OCI-M2 (cell line): ENCODE measurements around the gene FAM111A.

Experiments used
- DNase-seq: peaks from one replicate; lab custom pipeline; 2025; ENCODE audit not compliant: unreplicated experiment; lab: John Stamatoyannopoulos, UW

FAM111A gene

DNA sequence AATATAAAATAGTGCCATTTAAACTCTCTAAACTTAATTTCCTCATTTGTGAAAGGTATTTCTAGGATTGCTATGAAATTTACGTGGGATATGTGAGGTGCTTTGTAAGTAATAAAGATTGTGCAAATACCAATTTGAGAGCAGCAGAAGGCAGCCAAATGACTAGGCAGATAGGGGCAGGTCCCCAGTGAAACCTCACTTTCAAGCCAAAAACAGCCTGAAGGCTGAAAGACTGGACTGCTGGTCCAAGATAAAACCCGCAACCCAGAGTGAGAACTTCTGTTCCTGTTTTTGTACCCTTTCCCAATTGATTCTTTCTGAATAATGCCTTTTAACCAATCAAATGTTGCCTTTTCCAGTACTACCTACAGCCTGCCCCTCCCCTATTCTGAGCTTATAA is 36.5 kb downstream of the FAM111A start:
- DNase-seq: no peak

DNA sequence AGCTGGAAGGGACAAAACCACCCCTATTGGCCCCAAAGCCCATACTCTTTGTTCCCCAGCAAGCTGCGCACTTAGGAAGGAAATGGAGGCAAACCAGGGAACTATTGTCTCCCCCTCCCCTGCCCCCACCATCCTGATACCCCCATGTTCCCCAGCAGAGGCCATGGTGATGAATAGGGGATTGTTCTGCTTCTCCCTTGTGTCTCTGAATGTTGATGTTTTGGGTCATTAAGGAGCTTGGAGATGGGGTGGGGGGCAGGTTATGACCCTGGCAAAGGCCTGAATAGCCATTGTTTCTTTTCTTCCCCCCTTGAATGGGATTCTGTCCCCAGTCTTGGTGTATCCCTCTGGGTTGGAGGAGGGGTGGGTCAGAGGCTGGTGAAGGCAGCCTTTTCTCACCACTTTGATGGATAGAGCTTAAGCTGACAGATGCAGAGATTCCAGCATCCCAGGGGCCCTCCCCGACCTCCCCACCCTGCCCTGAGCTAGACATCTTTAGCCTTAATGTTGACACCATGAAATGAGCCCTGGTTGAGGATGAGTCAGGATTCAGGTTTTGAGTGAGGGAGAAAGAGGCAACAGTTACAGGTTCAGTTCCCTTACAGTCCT is 37.6 kb downstream of the FAM111A start:
- DNase-seq: no peak

DNA sequence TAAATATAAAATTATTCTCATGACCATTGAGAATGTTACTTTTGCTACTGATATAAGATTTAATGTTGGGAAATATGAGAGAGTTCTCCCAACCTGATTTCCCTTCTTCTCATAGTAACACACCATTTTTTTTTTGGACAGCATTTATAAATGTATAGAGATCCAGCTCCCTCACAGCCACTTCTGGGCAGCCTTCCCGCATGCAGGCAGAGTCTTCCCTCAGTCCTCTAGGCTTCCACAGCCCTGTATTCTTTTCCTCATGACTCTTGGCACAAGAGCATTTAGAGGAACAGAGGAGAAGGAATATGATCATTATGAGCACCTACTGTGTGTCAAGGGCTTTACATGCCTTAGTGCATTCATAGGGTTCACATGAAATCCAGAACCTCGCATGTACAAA is 38.3 kb downstream of the FAM111A start:
- DNase-seq: no peak

DNA sequence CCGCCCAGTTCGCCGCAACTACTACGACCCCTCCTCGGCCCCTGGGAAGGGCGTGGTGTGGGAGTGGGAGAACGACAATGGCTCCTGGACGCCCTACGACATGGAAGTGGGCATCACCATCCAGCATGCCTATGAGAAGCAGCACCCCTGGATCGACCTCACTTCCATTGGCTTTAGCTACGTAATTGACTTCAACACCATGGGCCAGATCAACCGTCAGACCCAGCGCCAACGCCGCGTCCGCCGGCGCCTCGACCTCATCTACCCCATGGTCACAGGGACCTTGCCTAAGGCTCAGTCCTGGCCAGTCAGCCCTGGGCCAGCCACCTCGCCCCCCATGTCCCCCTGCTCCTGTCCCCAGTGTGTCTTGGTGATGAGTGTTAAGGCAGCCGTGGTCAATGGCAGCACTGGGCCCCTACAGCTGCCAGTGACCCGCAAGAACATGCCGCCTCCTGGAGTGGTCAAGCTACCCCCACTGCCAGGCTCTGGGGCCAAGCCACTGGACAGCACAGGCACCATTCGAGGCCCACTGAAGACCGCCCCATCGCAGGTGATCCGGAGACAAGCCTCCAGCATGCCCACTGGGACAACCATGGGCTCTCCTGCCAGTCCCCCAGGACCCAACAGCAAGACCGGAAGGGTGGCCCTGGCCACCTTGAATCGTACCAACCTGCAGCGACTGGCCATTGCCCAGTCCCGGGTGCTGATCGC is 39.2 kb downstream of the FAM111A start:
- no peak for DNase-seq

DNA sequence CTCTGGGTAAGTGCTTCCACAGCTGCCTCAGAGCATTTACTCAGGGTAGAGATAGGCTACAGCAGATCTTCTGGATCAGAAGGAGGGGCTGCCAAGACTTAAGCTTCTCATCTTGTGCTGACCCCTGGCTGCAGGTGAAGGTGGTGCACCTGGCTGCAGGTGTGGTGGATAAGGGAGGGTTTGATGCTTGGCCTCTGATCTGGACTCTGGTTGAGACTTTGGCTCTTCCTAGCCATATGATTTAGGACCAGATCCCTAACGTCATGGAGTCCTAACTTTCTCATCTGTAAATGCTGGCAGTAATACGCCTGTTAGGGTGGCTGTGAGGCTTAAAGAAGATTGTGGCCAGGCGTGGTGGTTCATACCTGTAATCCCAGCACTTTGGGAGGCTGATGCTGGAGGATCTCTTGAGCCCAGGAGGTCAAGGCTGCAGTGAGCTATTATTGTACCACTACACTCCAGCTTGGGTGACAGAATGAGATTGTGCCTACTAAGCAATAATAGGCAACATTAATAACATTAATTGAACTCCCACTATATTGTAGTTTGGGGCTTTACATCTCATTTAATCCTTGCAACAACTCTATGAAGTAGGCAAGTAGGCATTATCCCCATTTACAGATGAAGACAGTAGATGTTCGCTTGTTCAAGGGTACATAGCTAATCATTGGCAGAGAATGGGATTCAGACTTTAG is 39.9 kb downstream of the FAM111A start:
- no peak for DNase-seq

DNA sequence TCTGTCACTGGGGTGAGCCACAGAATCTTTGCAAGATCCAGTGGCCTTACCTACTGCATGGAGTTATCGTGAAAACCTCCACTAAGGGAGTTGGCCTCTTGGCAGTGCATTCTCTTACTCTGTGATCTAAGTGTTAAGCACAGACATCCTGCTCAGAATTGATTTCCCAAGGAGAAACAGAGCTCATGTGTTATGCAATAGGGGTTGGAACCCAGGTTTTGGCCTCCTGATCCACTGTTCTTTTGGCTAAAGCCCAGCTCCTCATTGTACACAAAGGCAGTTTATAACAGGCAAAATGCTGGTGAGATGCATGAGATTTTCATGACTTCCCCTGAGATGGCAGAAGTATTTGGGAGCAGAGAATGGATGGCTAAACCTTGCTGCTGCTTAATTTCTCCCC is 41.1 kb downstream of the FAM111A start:
- no peak for DNase-seq

DNA sequence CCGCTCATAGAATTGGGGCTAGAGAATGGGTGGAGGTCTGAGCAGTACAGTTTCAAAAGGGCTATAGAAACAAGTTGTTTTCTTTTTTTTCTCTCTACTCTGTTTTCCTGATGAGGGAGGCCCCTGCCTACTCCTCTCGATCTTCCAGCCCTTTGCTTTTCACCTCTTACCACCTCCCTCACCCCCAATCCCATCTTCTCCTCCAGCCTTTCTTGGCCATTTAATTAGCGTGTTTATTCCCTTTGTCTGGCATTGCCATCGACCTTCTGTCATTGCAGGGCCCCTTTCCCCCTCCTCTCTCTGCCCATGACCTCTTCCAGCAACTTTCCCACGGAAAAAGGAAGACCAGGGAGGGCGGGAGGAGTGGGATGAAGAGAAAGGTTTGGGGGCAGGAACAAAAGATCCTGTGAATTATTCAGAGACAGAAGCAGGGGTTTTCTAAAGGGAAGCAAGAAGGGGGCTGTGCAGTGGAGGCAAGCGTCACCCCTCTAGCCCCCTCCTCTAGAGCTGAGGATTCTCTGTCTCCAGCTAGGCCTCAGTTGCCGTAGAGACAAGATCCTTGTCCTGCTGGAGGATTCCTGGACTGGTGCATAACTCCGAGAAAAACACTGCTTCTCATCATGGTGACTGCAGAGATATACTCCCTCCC is 42.2 kb downstream of the FAM111A start:
- no peak for DNase-seq

DNA sequence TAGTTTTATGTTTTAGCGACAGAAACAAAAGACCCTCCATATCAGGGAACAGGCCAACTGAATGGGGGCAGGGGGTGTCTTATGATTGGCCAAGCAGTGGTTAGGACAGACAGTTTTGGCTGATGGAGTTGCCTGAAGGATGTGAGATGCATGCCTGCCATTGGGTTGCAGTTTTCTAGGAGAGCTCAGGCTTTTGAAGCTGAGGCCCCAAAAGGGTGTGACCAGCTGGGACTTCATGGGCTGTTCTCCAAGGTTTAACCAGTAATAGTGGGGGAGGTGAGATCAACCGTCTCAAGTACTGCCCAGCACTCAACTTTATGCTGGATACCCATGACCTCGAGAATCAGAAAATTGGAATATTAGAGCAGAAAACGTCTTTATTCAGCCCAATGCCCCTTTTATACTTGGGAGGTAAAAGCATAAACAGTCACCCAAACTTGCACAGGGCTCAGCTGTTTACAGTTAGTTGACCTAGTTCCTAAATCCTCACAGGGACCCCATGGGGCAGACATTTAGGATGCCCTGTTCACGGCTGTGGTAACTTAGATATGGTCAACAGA is 42.8 kb downstream of the FAM111A start:
- DNase-seq: no peak

DNA sequence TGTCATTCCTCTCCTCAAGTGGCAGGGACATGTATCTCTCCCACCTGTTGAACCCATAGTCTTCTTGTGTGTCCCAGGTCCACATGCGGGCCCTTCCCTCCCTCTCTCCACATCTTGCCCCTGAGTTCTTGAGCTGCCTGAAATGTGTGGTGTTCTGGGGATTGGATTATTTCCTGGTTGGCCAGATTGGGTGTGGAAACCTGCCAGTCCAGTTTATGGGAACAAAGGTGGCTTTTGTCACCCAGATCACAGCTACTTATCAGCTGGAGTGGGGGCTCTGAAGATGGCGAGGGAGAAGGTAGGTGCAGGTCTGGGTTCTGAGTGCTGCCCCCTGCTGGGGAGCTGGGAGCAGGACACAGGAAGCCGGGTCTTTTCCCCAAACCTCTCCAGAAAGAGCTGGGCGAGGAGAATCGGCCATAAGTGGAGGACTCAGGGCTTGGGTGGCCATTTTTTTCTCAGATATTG is 43.5 kb downstream of the FAM111A start:
- DNase-seq: no peak

DNA sequence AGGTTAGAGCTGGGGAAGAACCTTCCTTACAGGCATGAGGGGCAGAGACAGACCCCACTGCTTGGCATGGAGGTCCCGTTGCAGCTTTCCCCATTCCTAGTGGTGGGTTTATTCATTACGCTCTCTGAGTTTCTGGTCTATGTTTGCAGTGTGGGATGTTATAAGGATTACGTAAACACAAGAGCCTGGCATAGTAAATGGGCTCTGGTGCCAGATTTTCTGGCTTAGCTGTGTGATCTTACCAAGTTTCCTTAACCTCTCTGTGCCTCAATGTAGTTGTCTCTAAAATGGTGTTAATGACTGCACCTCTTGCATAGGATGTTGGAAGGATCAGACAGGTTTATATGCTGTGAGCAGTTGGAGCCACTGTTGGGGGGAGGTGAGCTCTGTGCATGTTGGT is 44.4 kb downstream of the FAM111A start:
- DNase-seq: no peak

DNA sequence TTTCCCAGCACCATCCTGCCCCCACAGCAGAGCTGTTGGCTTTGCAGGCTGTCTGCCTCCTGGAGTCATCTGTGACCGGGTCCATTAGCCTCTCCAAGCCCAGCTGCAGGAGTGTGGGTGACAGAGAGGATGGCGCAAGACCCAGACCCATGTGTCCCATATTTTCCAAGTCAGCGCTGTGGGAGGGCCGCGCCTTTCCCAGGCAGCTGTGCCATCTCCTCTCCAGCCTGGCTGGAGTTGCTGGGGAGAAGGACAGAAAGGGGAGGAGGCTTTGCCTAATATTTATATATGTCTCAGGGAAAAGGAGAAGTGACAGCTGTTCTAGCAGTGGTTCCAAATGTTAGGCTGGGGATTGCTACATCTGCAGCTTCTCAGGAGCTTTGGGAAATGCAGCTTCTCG is 44.9 kb downstream of the FAM111A start:
- no peak for DNase-seq

DNA sequence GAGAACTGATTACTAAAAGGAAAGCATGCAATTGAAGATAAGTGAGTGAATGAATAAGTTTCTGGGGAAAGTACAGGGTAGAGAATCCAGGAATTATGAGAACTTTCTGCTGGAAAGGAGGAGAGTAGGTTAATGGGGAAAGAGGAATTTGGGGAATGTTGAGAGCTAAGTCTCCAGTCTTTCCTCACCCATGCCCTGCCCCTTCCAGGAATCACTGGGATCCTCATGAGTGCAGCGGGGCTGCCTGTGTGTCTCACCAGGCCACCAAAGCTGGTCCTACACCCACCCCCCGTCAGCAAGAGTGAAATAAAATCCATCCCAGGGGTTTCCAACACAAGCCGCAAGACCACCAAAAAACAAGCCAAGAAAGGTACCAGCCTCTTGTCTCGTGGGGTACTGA is 46.3 kb downstream of the FAM111A start:
- no peak for DNase-seq

DNA sequence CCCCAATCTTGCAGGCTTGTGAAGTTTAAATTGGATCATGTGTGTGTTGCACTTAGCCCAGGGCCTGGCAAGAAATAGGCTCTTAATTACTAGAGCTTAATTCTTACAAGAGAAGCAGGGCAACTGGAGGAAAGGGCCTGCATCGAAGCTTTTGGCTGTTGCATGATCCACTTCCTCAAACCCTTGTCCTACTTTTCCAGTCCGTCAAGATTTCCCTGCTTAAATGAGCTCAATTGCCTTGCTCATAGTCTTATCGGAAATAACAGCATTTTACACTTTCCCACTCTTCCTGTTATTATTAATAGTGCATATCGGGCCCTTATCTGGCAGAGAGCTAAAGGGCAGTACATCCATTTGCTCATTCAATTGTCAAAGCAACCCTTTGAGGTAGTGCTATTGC is 47.3 kb downstream of the FAM111A start:
- DNase-seq: no peak

DNA sequence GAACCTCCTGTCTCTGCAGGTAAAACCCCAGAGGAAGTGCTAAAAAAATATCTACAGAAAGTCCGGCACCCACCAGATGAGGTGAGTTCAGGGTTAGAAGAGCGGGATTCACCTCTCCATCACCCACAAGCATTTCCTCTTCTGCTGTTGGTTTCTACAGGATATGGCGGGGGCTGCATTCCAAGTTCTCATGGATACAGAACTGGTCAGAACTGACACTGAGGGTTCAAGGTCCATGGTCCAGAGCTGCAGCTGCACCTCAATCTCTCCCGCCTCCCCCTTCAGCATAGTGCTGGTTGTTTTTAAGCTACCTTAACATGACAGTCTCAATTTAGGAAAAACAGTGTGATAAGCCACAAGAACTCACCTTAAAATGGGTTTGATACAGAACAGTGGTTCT is 48.4 kb downstream of the FAM111A start:
- no peak for DNase-seq

DNA sequence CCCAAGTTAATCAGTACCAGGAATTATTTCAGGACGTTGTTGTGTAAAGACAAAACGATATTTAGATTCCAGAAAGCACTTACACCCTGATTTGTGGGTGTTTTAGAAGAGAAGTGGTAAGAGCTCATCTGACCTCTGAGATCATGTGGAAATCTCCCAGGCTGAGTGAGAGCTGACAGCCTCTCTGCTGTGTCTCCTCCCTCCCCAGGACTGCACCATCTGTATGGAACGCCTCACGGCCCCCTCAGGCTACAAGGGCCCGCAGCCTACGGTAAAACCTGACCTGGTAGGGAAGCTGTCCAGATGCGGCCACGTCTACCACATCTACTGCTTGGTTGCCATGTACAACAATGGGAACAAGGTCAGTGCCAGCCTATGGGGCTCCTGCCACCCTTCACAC is 49.2 kb downstream of the FAM111A start:
- no peak for DNase-seq

DNA sequence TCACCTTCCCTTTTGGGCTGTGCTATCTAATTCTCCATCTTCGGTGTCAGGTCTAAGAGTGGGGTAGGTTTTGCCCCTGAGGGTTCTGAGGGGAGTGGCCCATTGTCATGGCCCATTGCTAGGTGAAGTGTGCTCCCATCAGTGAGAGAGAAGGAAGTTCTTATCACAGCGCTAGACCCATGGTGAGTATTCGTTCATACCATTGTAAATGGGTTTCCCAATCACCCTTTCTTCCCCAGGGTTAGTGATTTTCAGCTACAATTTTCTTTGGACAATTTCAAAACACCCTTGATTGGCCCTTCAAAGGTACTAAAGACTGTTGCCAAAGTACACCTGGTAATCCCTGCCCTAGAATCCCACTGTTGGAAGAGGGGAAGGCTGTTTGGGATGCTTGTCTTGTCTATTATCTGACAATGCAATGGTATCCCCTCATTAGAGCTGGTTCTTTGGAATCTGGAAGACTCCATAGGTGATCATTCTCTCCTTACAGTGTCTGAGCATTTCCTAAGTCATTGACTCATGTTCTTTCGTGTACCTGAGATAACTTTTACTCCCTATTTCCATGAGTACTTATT is 49.9 kb downstream of the FAM111A start:
- no peak for DNase-seq

DNA sequence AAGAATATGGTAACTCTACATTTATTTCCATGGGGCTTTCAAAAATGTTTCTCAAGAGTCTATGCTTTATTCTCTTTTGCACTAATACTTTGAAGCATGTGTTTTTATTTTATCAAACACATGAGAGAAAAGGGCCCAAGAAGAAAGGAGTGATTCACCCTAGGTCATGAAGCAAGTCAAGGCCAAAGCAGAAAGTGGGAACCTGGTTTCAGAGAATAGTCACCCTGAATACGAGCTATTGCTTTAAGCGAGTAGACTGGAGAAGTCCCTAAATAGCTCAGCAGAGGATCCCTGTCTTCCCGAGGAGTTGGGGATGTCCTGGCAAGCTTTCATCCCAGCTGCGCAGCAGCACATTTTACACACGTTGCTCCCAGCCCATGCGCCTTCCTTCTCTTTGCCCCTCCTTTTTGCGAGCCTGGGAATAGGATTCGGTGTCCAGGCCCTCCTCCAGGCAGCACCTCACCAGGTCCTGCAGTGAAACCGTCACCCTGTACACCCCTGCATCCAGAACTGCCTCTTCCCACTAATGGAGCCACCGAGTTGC is 51.0 kb downstream of the FAM111A start:
- no peak for DNase-seq

DNA sequence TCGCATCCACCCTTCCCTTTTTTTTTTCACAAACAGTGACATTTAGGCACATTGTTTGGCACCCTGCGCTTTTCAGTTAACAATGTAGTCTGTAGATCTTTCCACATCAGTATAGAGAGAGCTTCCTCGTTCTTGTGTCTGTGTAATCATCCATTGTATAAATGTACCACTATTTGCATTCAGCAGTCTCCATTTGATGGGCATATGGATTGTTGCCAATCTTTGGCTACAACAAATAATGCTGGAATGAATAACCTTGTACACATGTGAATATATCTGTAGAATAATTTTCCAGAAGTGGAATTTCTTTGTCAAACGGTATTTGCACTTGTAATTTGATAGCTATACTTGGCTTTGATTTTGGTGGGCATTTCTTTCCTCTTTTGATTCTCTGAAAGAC is 52.9 kb downstream of the FAM111A start:
- no peak for DNase-seq

DNA sequence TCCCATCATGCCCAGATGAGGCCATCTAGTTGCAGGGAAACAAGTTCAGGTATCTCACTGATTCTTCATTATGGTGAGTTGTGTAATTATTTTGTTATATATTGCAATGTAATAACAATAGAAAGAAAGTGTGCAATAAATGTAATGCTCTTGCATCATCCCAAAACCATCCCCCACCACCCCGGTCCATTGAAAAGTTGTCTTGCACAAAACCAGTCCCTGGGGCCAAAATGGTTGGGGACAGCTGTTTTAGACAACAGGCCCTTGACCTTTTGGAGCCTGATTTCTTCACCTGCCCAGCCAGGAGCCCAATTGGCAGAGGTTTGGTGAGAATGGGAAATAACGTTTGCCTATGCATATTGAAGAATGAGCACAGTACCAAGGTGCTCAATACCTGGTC is 54.1 kb downstream of the FAM111A start:
- DNase-seq: no peak

DNA sequence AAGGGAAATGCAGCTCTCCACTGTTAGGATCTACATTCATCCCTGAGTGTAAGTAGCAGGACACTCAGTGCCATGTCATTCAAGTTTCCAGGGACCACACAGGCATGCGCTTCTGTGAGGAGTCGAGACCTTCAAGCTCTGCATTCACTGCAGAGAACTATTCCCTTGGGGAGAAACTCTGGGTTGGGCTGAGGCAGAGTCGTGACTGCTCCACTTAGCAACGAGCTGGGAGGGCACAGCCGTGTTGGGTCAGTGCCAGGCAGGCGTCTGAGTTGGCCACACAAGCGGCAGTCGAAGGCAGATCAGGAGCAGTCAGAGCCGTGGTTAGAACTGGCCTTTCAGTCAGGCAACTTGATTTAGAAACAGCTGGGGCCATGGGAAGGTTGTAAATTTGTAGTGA is 55.3 kb downstream of the FAM111A start:
- DNase-seq: no peak

DNA sequence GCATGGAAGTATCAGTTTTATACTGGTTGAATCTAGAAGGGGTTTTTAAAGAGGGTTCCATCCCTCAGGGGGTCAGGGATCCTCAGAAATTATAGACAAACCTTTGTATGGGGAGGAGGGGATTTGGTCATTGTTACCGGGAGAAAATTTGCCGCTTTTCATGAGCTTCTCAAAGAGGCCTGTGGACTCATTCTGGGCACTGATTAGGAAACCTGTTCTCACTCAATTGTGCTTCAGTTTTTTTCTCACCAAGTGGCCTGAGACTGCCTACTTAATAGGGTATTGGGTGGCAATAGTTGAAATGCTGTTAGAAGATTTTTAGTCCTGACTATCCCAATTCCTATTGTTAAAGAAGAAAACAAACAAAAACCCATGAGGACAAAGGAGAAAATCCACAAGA is 56.1 kb downstream of the FAM111A start:
- DNase-seq: no peak
